A549 (cell line): Measurements from ENCODE around the gene FBXO48. TPM values are rescaled to one million over a fixed set of nuclear protein-coding genes. Genes with fewer than 3 reads are reported as not detected.

Source experiments
- ATAC-seq, 2 experiments: fragments of 200-7000 bp in 1 of 2; fragments of >200 bp in 1 of 2; cut with Nextera tagmentation in 1 of 2; cut with Tn5 transposase in 1 of 2; 3 replicates each; pipeline versions ENCODE4 v1.8.0 to v1.9.1; 2018 to 2020; ENCODE audit warnings: mild to moderate bottlenecking in 1 of 2, moderate library complexity in 1 of 2
- CTCF ChIA-PET: fragments of 300-600 bp; sonication (Branson Sonifier 250); formaldehyde crosslinking; extraction: SDS; loops from one replicate; lab custom pipeline; 2021; ENCODE audit warnings: antibody characterized with exemption, inconsistent platforms; lab: Yijun Ruan, JAX
- POLR2A ChIA-PET: fragments of 350-600 bp; formaldehyde crosslinking; extraction: SDS; loops from one replicate; lab custom pipeline; 2021; ENCODE audit warnings: antibody characterized with exemption, inconsistent platforms; lab: Yijun Ruan, JAX
- DNase-seq, 2 experiments: peaks; one replicate each; pipeline versions ENCODE4 v3.0.0 to v3.0.0-alpha.2; 2011 to 2016; ENCODE audit warnings: low read depth in 1 of 2, low spot score in 1 of 2
- FAIRE-seq: peaks from 2 replicates; lab custom pipeline; 2011; peaks lifted over from hg19 to GRCh38; lab: Jason Lieb, UNC
- H3K27ac ChIP-seq, 2 experiments: fragments of >200 bp; sonication (Bioruptor Twin); formaldehyde crosslinking; 3 replicates each; pipeline ENCODE4 v1.5.1; 2016 to 2017
- H3K4me1 ChIP-seq: fragments of >200 bp; sonication (Bioruptor Twin); formaldehyde crosslinking; 3 replicates; pipeline ENCODE4 v1.6.1; 2016
- H3K4me2 ChIP-seq: fragments of >200 bp; sonication (Bioruptor Twin); formaldehyde crosslinking; 3 replicates; pipeline ENCODE4 v1.6.1; 2016
- H3K4me3 ChIP-seq: fragments of >200 bp; sonication (Bioruptor Twin); formaldehyde crosslinking; 3 replicates; pipeline ENCODE4 v1.5.1; 2016
- H3K9me3 ChIP-seq: fragments of >200 bp; sonication (Bioruptor Twin); formaldehyde crosslinking; 3 replicates; pipeline ENCODE4 v1.6.1; 2016
- CHD2 ChIP-seq: fragments of 150-350 bp; IDR thresholded peaks from 2 replicates; pipeline ENCODE4 v1.6.1; 2014; ENCODE audit warnings: low read length; ENCODE audit not compliant: partially characterized antibody
- CTCF ChIP-seq: fragments of >200 bp; sonication (Bioruptor Twin); formaldehyde crosslinking; IDR thresholded peaks from 3 replicates; pipeline ENCODE4 v1.5.1; 2016
- EHMT2 ChIP-seq: fragments of 200-600 bp; sonication (generic); IDR thresholded peaks from 2 replicates; pipeline ENCODE4 v1.6.1; 2016; ENCODE audit warnings: antibody characterized with exemption, low read depth, mild to moderate bottlenecking, moderate library complexity
- ESRRA ChIP-seq: fragments of 150-350 bp; IDR thresholded peaks from 2 replicates; pipeline ENCODE4 v1.6.1; 2014; ENCODE audit warnings: mild to moderate bottlenecking, low read length, borderline replicate concordance
- GATA3 ChIP-seq: IDR thresholded peaks from 2 replicates; pipeline ENCODE4 v1.6.1; 2012; ENCODE audit warnings: borderline replicate concordance
- HDAC2 ChIP-seq: fragments of 200-600 bp; sonication (generic); IDR thresholded peaks from 2 replicates; pipeline ENCODE4 v1.6.1; 2016
- HES2 ChIP-seq: fragments of >200 bp; sonication (Bioruptor Twin); formaldehyde crosslinking; IDR thresholded peaks from 2 replicates; pipeline ENCODE4 v1.6.1; 2016
- HOXA7 ChIP-seq: fragments of 250-450 bp; sonication (Bioruptor Pico); IDR thresholded peaks from 2 replicates; pipeline ENCODE4 v1.5.0; 2020; ENCODE audit warnings: mild to moderate bottlenecking, moderate library complexity
- HOXB13 ChIP-seq: fragments of 250-450 bp; sonication (Bioruptor Pico); IDR thresholded peaks from 2 replicates; pipeline ENCODE4 v1.5.0; 2020; ENCODE audit warnings: low read depth, mild to moderate bottlenecking, moderate library complexity
- JUN ChIP-seq, 2 experiments: fragments of >200 bp; sonication (Bioruptor Twin); formaldehyde crosslinking; IDR thresholded peaks; 2 replicates in 1 of 2; 3 replicates in 1 of 2; pipeline ENCODE4 v1.6.1; 2016 to 2017
- JUNB ChIP-seq: fragments of >200 bp; sonication (Bioruptor Twin); formaldehyde crosslinking; IDR thresholded peaks from 2 replicates; pipeline ENCODE4 v1.6.1; 2016
- NFE2L2 ChIP-seq: fragments of 150-350 bp; conservative IDR thresholded peaks from 2 replicates; pipeline ENCODE4 v1.6.1; 2014; ENCODE audit warnings: low read length
- PBX3 ChIP-seq: IDR thresholded peaks from 2 replicates; pipeline ENCODE4 v1.6.1; 2012
- POLR2A ChIP-seq: IDR thresholded peaks from 2 replicates; pipeline ENCODE4 v1.6.1; 2012; ENCODE audit warnings: mild to moderate bottlenecking, low read length
- RARB ChIP-seq: fragments of 250-450 bp; sonication (Bioruptor Pico); IDR thresholded peaks from 2 replicates; pipeline ENCODE4 v1.8.0; 2021; ENCODE audit warnings: mild to moderate bottlenecking, moderate library complexity
- RNF2 ChIP-seq: fragments of 200-600 bp; sonication (generic); IDR thresholded peaks from 2 replicates; pipeline ENCODE4 v1.6.1; 2016; ENCODE audit warnings: low read depth, mild to moderate bottlenecking, antibody characterized with exemption, moderate library complexity, borderline replicate concordance
- TFCP2L1 ChIP-seq: fragments of 250-450 bp; sonication (Bioruptor Pico); IDR thresholded peaks from 2 replicates; pipeline ENCODE4 v1.5.0; 2021; ENCODE audit warnings: mild to moderate bottlenecking
- TP53 ChIP-seq: fragments of 250-450 bp; sonication (Bioruptor Pico); IDR thresholded peaks from 2 replicates; pipeline ENCODE4 v1.5.0; 2021; ENCODE audit warnings: mild to moderate bottlenecking, moderate library complexity
- ZC3H11A ChIP-seq: fragments of 450-650 bp; IDR thresholded peaks from 2 replicates; pipeline ENCODE4 v1.6.1; 2014; ENCODE audit warnings: antibody characterized with exemption, mild to moderate bottlenecking
- ZFP36 ChIP-seq: fragments of 450-650 bp; IDR thresholded peaks from 2 replicates; pipeline ENCODE4 v1.6.1; 2014; ENCODE audit warnings: borderline replicate concordance; ENCODE audit not compliant: partially characterized antibody
- WGBS: methylation state at CpG from one replicate; pipeline ENCODE4 v1.1.6; 2017; ENCODE audit errors: missing lambda C conversion rate; 5-methylcytosine and 5-hydroxymethylcytosine counted together
- polyA plus RNA-seq, 4 experiments: library from polyadenylated mRNA; depleted of rRNA in 3 of 4; stranded (reverse); fragments of >200 nt; fragmentation: RNase III in 1 of 4; extraction: RNeasy Plus Mini Kit Qiagen cat#74134 plus additional on column Dnase treatment in 1 of 4; gene quantifications; 2 replicates in 3 of 4; 3 replicates in 1 of 4; pipeline ENCODE4 v1.2.3, GENCODE V29; 2011 to 2017

Gene FBXO48
- polyA plus RNA-seq, 2 of the 4 experiments (the other 2 are of a cell fraction), result 0.72 to 2.1 TPM

DNA sequence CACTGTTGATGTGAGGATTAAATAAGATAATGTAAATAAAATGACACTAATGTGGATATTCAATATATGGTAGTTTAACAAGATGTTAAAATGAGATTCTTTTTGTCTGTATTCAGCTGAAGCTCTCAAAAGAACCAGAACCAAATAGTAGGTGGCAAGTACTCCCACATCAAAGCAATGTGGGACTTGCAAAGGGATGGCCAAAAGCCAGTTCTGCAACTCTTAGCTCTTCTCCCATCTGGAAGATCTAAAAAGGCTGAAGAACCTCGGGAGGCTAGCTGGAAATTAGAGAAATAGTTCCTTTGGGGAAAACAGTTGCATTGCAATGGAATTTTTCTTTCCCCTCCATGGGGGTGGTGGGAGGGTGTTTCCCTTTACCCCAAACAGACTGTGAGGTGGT lies 48.7 kb downstream of the FBXO48 start:
- Histone ChIP-seq H3K4me2 (no peak overlapping the region), H3K9me3 (no peaks in the 10 kb centered on the region), H3K4me3 (no peak overlapping the region), H3K27ac (no peak overlapping the region), H3K4me1 (no peaks in the 10 kb centered on the region; the same call in 2 of the 3 replicates)
- DNase-seq, result no peak
- TF ChIP-seq HOXB13 (CRISPR knock-in tag) (no peak), ZC3H11A (no peak), EHMT2 (no peak), HES2 (no peak), ESRRA (no peak), JUNB (no peak), TFCP2L1 (CRISPR knock-in tag) (no peak), GATA3 (no peak), HOXA7 (CRISPR knock-in tag) (no peak), JUN (IDR thresholded peaks at IDR 0.05) (no peak)
- POLR2A ChIA-PET, result no interaction called here
- no peak for ATAC-seq
- CTCF ChIA-PET, result interaction anchor here (1.2 to 2.4 kb wide), 2 partner anchors 23 to 70 kb away, joined by 3 to 10 read pairs; no protein-coding TSS in a partner anchor
- 17% methylated on average over 1 of the region's 1 CpG for WGBS
- no peak for FAIRE-seq

DNA sequence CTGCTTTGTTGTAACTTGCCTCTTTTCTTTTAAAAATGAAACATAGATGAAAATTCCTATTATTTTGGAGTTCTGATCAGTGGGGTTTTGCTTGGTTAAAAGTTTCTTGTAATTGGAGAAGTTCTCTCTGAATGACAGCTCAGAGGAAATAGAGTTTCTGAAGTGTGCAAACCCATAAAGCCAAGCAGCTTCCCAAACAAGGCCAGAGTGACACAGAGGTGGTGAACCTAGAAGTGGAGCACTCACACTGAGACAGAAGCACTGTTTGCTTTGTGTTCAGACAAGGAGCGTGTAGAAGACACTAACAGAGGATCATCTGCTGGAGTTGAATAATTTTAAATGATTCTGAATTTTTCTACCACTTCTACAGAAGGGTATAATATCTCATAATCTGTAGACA lies 49.2 kb downstream of the FBXO48 start:
- CTCF ChIA-PET, result interaction anchor here (1.1 to 2.4 kb wide), 3 partner anchors 22 to 70 kb away, joined by 3 to 10 read pairs (median 3); no protein-coding TSS in a partner anchor

GRCh38 chr2:68416081-68416675 lies 50.9 kb downstream of the FBXO48 start:
- POLR2A ChIA-PET, result no interaction called here
- FAIRE-seq (no peak), ATAC-seq (no peak), DNase-seq (no peak)
- Histone ChIP-seq H3K4me2 (no peak overlapping the region), H3K4me3 (no peak overlapping the region), H3K27ac (no peak overlapping the region), H3K4me1 (no peaks in the 10 kb centered on the region; the same call in 2 of the 3 replicates), H3K9me3 (no peaks in the 10 kb centered on the region)
- 54% methylated on average over 9 of the region's 9 CpGs for WGBS
- no peak for TF ChIP-seq PBX3
- no peak for TF ChIP-seq CTCF
- CTCF ChIA-PET, result interaction anchor here (0.6 to 2.4 kb wide), 5 partner anchors 10 to 95 kb away, joined by 3 to 10 read pairs (median 3); no protein-coding TSS in a partner anchor

More for the DNA sequence above, 49.2 kb downstream of the FBXO48 start:
- Histone ChIP-seq H3K9me3 (no peaks in the 10 kb centered on the region), H3K27ac (no peak overlapping the region), H3K4me3 (no peak overlapping the region), H3K4me1 (no peaks in the 10 kb centered on the region; the same call in 2 of the 3 replicates), H3K4me2 (no peak overlapping the region)
- POLR2A ChIA-PET, result no interaction called here
- FAIRE-seq, result no peak
- TF ChIP-seq CTCF (no peak), RNF2 (no peak), POLR2A (no peak), RARB (no peak), ZFP36 (no peak), HDAC2 (no peak), NFE2L2 (no peak), CHD2 (no peak), TP53 (CRISPR knock-in tag) (no peak)
- 18% methylated on average over 1 of the region's 1 CpG for WGBS
- no peak for DNase-seq
- ATAC-seq, result no peak
